LNCAP (cell line): ENCODE data around the gene LIMA1.

Experiments
- CTCF ChIP-seq: fragments of 450-650 bp; IDR thresholded peaks from 2 replicates; pipeline ENCODE4 v1.5.1; 2017; ENCODE audit warnings: mild to moderate bottlenecking

Gene LIMA1

GRCh38 chr12:50283229-50283923 is at the start of gene LIMA1:
Gene LIMA1 (minus strand): TSS chr12:50283520. CDS start chr12:50248751, 34,769 bp downstream.
- no peak for TF ChIP-seq CTCF

- TF ChIP-seq CTCF, result no peak
Measured at GRCh38 chr12:50331745-50332144, 48.4 kb upstream of the LIMA1 start.

DNA sequence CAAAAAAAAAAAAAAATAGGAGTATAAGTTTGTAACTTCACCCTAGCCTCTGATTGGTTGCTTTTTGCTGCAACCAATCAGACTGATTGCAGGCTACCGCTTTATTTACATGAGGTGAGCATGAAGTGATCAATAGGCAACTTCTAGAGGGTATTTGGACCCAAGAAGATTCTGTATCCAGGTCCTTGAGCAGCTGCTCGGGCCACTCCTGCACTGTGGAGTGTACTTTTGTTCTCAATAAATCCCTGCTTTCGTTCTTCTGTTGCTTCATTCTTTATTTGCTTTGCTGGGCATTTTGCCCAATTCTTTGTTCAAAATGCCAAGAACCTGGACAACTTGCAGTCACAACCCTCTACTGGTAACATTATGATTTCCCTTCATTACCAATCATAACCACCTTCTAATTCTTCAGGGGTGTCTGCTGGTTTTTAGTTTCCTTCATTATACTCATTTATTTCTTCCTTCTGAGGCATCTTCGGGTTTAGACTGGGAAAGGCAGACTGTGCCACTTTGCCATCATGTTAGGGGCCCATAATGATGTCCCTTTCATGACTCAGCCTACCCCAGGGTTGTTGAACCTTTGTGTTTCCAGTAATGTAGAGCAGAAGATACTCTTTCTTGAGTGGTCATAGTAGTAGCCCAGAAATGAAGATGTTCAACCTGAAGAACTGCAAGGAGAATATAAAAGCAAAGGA is 43.4 kb upstream of the LIMA1 start:
- TF ChIP-seq CTCF, result peak; percentile 16; the same call in 1 of the 2 replicates

- TF ChIP-seq CTCF, result no peak
Measured at GRCh38 chr12:50325890-50326391, 42.6 kb upstream of the LIMA1 start.

- TF ChIP-seq CTCF, result no peak
Measured at GRCh38 chr12:50322206-50322605, 38.9 kb upstream of the LIMA1 start.

GRCh38 chr12:50317203-50317602 is 33.9 kb upstream of the LIMA1 start:
- TF ChIP-seq CTCF, result no peak

- TF ChIP-seq CTCF, result no peak
Measured at GRCh38 chr12:50315803-50316202, 32.5 kb upstream of the LIMA1 start.
